Fibroblast of pulmonary artery (primary cell): ENCODE results near the gene ACYP2.
"Not testable (repeated sequence)": the region's sequence is repeated elsewhere in the genome, so short reads cannot be mapped to it uniquely, and the experiment has no call there.

Source experiments
- DNase-seq: peaks from one replicate; pipeline ENCODE4 v3.0.0-alpha.2; 2010; ENCODE audit warnings: low read depth
- H3K4me3 ChIP-seq: replicated peaks from 2 replicates; pipeline ENCODE4 v1.5.1; 2011; ENCODE audit warnings: low read depth, mild to moderate bottlenecking, control low read depth, low read length, moderate library complexity
- CTCF ChIP-seq: IDR thresholded peaks from 2 replicates; pipeline ENCODE4 v1.5.1; 2011; ENCODE audit warnings: mild to moderate bottlenecking, control low read depth, low read length, inconsistent platforms; ENCODE audit errors: missing control alignments

The ACYP2 gene

GRCh38 chr2:54107455-54107764 is 8.0 kb upstream of the ACYP2 start:
- DNase-seq, result no peak
- no peak for TF ChIP-seq CTCF
- H3K4me3 ChIP-seq, result no peak overlapping the region

DNA sequence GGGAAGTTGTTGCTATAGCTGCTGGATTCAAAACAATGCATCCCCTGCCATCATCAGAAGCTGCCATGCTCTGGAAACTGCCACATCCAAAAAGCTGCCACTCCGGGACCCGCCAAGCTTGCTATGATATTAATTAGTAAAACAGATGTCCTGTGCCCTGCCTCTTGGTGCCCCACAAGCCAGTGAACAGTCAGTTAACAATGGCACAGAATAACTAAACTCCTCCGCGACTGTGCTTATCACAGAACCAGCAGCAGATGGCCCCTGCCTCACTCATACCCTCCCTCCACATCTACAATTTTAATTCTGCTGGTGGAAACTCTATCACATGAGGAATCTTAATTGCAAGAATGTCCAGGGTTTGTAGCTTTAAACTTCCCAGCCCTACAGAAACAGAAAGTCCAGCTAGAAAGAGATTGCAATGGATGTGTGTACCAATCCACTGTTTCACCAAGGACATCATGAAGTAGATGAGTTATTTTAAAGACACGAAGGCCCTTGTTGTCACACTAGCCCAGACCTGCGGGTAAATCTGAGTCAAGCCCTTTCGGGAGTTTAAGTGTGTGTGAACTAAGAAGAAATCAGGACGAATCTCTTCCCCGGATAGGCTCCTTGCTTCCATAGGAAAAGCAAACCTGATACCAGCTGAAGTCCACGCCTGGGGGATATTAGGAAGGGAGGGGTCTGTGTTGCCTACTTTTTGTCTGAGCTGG is 7.4 kb upstream of the ACYP2 start:
- TF ChIP-seq CTCF, result no peak
- no peak overlapping the region for H3K4me3 ChIP-seq
- DNase-seq, result no peak

GRCh38 chr2:54109848-54110247 is 5.6 kb upstream of the ACYP2 start:
- DNase-seq, result no peak
- no peak for TF ChIP-seq CTCF
- no peak overlapping the region for H3K4me3 ChIP-seq

GRCh38 chr2:54114479-54114878 is 936 bp upstream of the ACYP2 start:
- not testable (repeated sequence) for DNase-seq
- peak overlapping the region; percentile 80 for H3K4me3 ChIP-seq

DNA sequence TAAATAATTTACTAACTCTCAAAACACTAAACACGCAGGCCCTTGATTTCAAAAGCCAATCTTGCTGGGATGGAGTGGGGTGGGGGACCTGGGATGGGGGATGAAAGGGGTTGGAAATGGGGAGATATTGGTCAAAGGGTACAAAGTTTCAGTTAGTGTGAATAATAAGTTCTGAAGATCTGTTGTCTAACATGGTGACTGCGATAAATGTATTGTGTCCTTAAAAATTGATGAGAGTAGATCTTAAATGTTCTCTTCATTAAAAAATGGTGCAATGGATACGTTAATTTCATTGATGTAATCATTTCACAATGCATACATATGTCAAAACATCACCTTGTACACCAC is 505 bp upstream of the ACYP2 start:
- peak overlapping the region; percentile 80 for H3K4me3 ChIP-seq
- no peak for DNase-seq
- no peak for TF ChIP-seq CTCF

GRCh38 chr2:54116598-54116997 is 1.2 kb downstream of the ACYP2 start:
- H3K4me3 ChIP-seq, DNase-seq: not testable (repeated sequence)

DNA sequence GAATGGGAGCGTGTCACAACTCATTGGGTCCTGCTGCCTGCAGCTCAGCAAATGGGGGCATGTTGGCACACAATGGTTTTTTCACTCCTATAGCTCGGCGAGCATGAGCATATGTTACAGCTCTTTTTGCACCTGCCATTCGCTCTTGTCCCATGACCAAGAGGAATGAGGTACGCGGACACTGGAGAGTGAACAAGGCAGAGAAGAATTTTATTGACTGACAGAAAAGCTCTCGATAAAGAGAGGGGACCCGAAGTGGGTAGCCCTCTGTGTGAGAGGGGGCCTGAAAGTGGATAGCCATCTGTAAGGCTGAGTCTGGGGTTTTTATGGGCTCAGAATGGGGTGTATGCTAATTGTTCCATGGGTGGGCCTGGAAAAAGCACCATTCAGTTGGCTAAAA is 5.5 kb downstream of the ACYP2 start:
- TF ChIP-seq CTCF, result no peak
- DNase-seq, result no peak
- H3K4me3 ChIP-seq, result no peak overlapping the region

GRCh38 chr2:54122171-54122935 is 6.9 kb downstream of the ACYP2 start:
- no peak for TF ChIP-seq CTCF
- H3K4me3 ChIP-seq, result no peak overlapping the region
- no peak for DNase-seq
